ENCODE data around the gene PAPSS2.

PAPSS2 gene

GRCh38 chr10:87703771-87704170 is 44.1 kb downstream of the PAPSS2 start:
- H3K27ac ChIP-seq (ENCODE audit: insufficient read depth in 1 of 2, low read depth in 1 of 2, low read length in 2 of 2, poor library complexity in 1 of 2, severe bottlenecking in 2 of 2) = no peak overlapping the region
- ChIA-PET POLR2A (no interaction called here), CTCF (no interaction called here)
- no peak for DNase-seq
- H3K9me3 ChIP-seq (ENCODE audit: control extremely low read depth in 1 of 5, control insufficient read depth in 4 of 5, insufficient read depth in 2 of 5, low read depth in 1 of 5, low read length in 4 of 5) = no peaks in the 10 kb centered on the region
- WGBS (ENCODE audit: insufficient coverage) = no CpG with 5 or more reads among the region's 1 CpG
- H3K4me3 ChIP-seq (ENCODE audit: control insufficient read depth in 1 of 7, extremely low read depth in 1 of 7, insufficient read depth in 4 of 7, low read depth in 2 of 7, low read length in 6 of 7) = no peak overlapping the region
- H3K4me1 ChIP-seq (ENCODE audit: control extremely low read depth in 1 of 4, control insufficient read depth in 4 of 4, insufficient read depth in 4 of 4, low read length in 3 of 4) = no peaks in the 10 kb centered on the region
- H3K36me3 ChIP-seq (ENCODE audit: control insufficient read depth in 4 of 4, insufficient read depth in 4 of 4, low read length in 3 of 4) = no peaks in the 10 kb centered on the region
- H3K27me3 ChIP-seq (replicated peaks in 2 of 5; ENCODE audit: control insufficient read depth in 4 of 5, insufficient read depth in 5 of 5, low read length in 4 of 5) = no peaks in the 10 kb centered on the region

DNA sequence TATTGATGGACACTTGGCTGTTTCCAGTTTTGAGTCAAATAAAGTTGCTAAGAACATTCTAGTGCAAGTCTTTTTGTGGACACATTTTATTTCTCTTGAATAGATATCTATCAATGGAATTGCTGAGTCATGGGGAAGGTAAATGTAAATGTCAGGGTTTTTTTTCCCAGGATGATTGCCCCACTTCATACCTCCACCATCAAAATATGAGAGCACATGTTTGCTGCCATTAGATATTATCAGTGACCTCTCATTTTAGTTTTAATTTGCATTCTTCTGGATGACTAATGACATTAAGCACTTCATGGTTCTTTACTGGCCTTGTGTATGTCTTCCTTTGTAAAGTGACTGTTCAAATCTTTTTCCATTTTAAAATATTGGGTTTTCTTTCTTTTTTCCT is 45.7 kb downstream of the PAPSS2 start:
- CTCF ChIA-PET = no interaction called here
- POLR2A ChIA-PET = no interaction called here
- DNase-seq = no peak

DNA sequence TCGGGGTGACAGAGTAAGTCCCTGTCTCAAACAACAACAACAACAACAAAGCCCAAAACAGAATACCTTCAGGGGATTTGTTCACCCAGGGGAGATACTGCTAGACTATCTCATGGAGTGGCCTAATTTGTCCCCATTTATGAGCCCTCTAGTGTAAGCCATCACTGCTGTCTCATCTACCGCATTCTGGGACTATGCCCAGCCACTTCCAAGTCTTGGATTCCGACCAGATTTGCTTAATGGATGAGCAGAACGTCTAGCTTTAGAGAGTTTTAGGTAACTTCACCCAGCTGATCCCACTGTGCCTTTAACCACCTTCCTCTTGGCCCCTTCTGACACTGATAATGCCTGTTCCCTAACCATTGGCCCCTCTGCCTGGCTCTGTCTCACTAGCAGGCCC is 47.1 kb downstream of the PAPSS2 start:
- Histone ChIP-seq H3K27me3 (replicated peaks in 2 of 5; ENCODE audit: control insufficient read depth in 4 of 5, insufficient read depth in 5 of 5, low read length in 4 of 5) (no peaks in the 10 kb centered on the region), H3K4me3 (ENCODE audit: control insufficient read depth in 1 of 7, extremely low read depth in 1 of 7, insufficient read depth in 4 of 7, low read depth in 2 of 7, low read length in 6 of 7) (no peak overlapping the region), H3K36me3 (ENCODE audit: control insufficient read depth in 4 of 4, insufficient read depth in 4 of 4, low read length in 3 of 4) (no peaks in the 10 kb centered on the region), H3K27ac (ENCODE audit: insufficient read depth in 1 of 2, low read depth in 1 of 2, low read length in 2 of 2, poor library complexity in 1 of 2, severe bottlenecking in 2 of 2) (no peak overlapping the region), H3K9me3 (ENCODE audit: control extremely low read depth in 1 of 5, control insufficient read depth in 4 of 5, insufficient read depth in 2 of 5, low read depth in 1 of 5, low read length in 4 of 5) (no peaks in the 10 kb centered on the region), H3K4me1 (ENCODE audit: control extremely low read depth in 1 of 4, control insufficient read depth in 4 of 4, insufficient read depth in 4 of 4, low read length in 3 of 4) (no peaks in the 10 kb centered on the region)
- POLR2A ChIA-PET = interaction anchor here (0.6 kb wide), 1 partner anchor 354 kb away, joined by 3 read pairs; no protein-coding TSS in a partner anchor
- no peak for DNase-seq
- 94% methylated on average over 3 of the region's 4 CpGs for WGBS (ENCODE audit: insufficient coverage)
- CTCF ChIA-PET = no interaction called here

More for the DNA sequence above, 45.7 kb downstream of the PAPSS2 start:
- Histone ChIP-seq H3K36me3 (ENCODE audit: control insufficient read depth in 4 of 4, insufficient read depth in 4 of 4, low read length in 3 of 4) (no peaks in the 10 kb centered on the region), H3K9me3 (ENCODE audit: control extremely low read depth in 1 of 5, control insufficient read depth in 4 of 5, insufficient read depth in 2 of 5, low read depth in 1 of 5, low read length in 4 of 5) (no peaks in the 10 kb centered on the region), H3K4me3 (ENCODE audit: control insufficient read depth in 1 of 7, extremely low read depth in 1 of 7, insufficient read depth in 4 of 7, low read depth in 2 of 7, low read length in 6 of 7) (no peak overlapping the region), H3K4me1 (ENCODE audit: control extremely low read depth in 1 of 4, control insufficient read depth in 4 of 4, insufficient read depth in 4 of 4, low read length in 3 of 4) (no peaks in the 10 kb centered on the region), H3K27me3 (replicated peaks in 2 of 5; ENCODE audit: control insufficient read depth in 4 of 5, insufficient read depth in 5 of 5, low read length in 4 of 5) (no peaks in the 10 kb centered on the region), H3K27ac (ENCODE audit: insufficient read depth in 1 of 2, low read depth in 1 of 2, low read length in 2 of 2, poor library complexity in 1 of 2, severe bottlenecking in 2 of 2) (no peak overlapping the region)

DNA sequence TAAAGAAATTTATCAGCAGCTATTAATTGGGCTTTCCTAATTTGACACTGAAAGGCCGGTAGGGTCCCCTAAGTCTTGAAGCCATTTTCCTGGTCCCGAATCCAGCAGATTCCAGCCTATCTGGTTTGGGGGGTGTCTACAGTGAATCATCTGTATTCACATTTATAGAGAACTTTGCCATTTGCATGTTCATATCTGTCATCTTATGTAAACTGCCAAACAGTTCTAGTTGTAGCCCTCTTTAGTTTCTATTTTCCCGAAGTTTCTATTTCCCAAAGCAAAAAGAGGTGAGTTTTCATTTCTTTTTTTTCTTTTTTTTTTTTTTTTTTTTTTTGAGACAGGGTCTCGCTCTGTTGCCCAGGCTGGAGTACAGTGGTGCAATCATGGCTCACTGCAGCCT is 47.6 kb downstream of the PAPSS2 start:
- Histone ChIP-seq H3K27ac (ENCODE audit: insufficient read depth in 1 of 2, low read depth in 1 of 2, low read length in 2 of 2, poor library complexity in 1 of 2, severe bottlenecking in 2 of 2) (no peak overlapping the region), H3K36me3 (ENCODE audit: control insufficient read depth in 4 of 4, insufficient read depth in 4 of 4, low read length in 3 of 4) (no peaks in the 10 kb centered on the region), H3K9me3 (ENCODE audit: control extremely low read depth in 1 of 5, control insufficient read depth in 4 of 5, insufficient read depth in 2 of 5, low read depth in 1 of 5, low read length in 4 of 5) (no peaks in the 10 kb centered on the region), H3K4me1 (ENCODE audit: control extremely low read depth in 1 of 4, control insufficient read depth in 4 of 4, insufficient read depth in 4 of 4, low read length in 3 of 4) (no peaks in the 10 kb centered on the region), H3K4me3 (ENCODE audit: control insufficient read depth in 1 of 7, extremely low read depth in 1 of 7, insufficient read depth in 4 of 7, low read depth in 2 of 7, low read length in 6 of 7) (no peak overlapping the region), H3K27me3 (replicated peaks in 2 of 5; ENCODE audit: control insufficient read depth in 4 of 5, insufficient read depth in 5 of 5, low read length in 4 of 5) (no peaks in the 10 kb centered on the region)
- CTCF ChIA-PET = interaction anchor here (1.4 kb wide), 1 partner anchor 10 kb away, joined by 3 read pairs; no protein-coding TSS in a partner anchor
- DNase-seq = no peak
- POLR2A ChIA-PET = no interaction called here
- 100% methylated on average over 2 of the region's 4 CpGs for WGBS (ENCODE audit: insufficient coverage)

DNA sequence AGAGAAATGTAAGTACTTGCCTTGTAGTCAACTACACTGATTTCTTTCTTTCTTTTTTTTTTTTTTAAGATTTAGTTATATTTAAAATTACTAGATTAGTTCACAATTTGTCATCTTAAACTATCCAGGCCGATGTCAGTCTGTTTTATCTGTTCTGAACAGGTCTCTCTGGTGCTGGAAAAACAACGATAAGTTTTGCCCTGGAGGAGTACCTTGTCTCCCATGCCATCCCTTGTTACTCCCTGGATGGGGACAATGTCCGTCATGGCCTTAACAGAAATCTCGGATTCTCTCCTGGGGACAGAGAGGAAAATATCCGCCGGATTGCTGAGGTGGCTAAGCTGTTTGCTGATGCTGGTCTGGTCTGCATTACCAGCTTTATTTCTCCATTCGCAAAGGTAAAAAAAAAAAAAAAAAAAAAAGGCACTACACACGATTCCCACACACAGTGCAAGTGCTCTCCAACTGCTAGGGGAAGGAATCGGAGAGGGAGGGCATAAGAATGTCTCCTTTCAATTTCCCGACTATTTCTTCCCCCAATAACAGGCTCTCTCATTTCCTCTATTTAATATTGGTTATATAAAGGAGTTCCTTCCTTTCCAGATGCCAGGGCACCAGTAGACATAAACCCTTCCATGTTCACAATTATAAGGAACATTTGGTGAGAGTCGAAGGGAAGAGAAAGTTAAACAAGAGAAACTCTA is 53.4 kb downstream of the PAPSS2 start:
- H3K27ac ChIP-seq (ENCODE audit: insufficient read depth in 1 of 2, low read depth in 1 of 2, low read length in 2 of 2, poor library complexity in 1 of 2, severe bottlenecking in 2 of 2) = no peak overlapping the region
- H3K36me3 ChIP-seq (ENCODE audit: control insufficient read depth in 4 of 4, insufficient read depth in 4 of 4, low read length in 3 of 4) = no peaks in the 10 kb centered on the region
- WGBS (ENCODE audit: insufficient coverage) = 92% methylated on average over 4 of the region's 11 CpGs
- ChIA-PET POLR2A (no interaction called here), CTCF (interaction anchor here (0.6 to 1.9 kb wide), 2 partner anchors 21 to 902 kb away, joined by 3 to 6 read pairs; no protein-coding TSS in a partner anchor)
- DNase-seq = no peak
- no peaks in the 10 kb centered on the region for H3K9me3 ChIP-seq (ENCODE audit: control extremely low read depth in 1 of 5, control insufficient read depth in 4 of 5, insufficient read depth in 2 of 5, low read depth in 1 of 5, low read length in 4 of 5)
- H3K27me3 ChIP-seq (replicated peaks in 2 of 5; ENCODE audit: control insufficient read depth in 4 of 5, insufficient read depth in 5 of 5, low read length in 4 of 5) = no peaks in the 10 kb centered on the region
- H3K4me3 ChIP-seq (ENCODE audit: control insufficient read depth in 1 of 7, extremely low read depth in 1 of 7, insufficient read depth in 4 of 7, low read depth in 2 of 7, low read length in 6 of 7) = no peak overlapping the region
- peaks cover 4 to 10% (median 7%) of the 10 kb centered on the region in 4 experiments for H3K4me1 ChIP-seq (ENCODE audit: control extremely low read depth in 1 of 4, control insufficient read depth in 4 of 4, insufficient read depth in 4 of 4, low read length in 3 of 4)

- ChIA-PET POLR2A (no interaction called here), CTCF (interaction anchor here (0.7 to 1.9 kb wide), 2 partner anchors 21 to 53 kb away, joined by 3 to 6 read pairs; no protein-coding TSS in a partner anchor)
- H3K27ac ChIP-seq (ENCODE audit: insufficient read depth in 1 of 2, low read depth in 1 of 2, low read length in 2 of 2, poor library complexity in 1 of 2, severe bottlenecking in 2 of 2) = no peak overlapping the region
- no peak overlapping the region for H3K4me3 ChIP-seq (ENCODE audit: control insufficient read depth in 1 of 7, extremely low read depth in 1 of 7, insufficient read depth in 4 of 7, low read depth in 2 of 7, low read length in 6 of 7)
- H3K27me3 ChIP-seq (replicated peaks in 2 of 5; ENCODE audit: control insufficient read depth in 4 of 5, insufficient read depth in 5 of 5, low read length in 4 of 5) = no peaks in the 10 kb centered on the region
- H3K36me3 ChIP-seq (ENCODE audit: control insufficient read depth in 4 of 4, insufficient read depth in 4 of 4, low read length in 3 of 4) = no peaks in the 10 kb centered on the region
- 92% methylated on average over 2 of the region's 3 CpGs for WGBS (ENCODE audit: insufficient coverage)
- no peaks in the 10 kb centered on the region for H3K9me3 ChIP-seq (ENCODE audit: control extremely low read depth in 1 of 5, control insufficient read depth in 4 of 5, insufficient read depth in 2 of 5, low read depth in 1 of 5, low read length in 4 of 5)
- no peak for DNase-seq
- H3K4me1 ChIP-seq (ENCODE audit: control extremely low read depth in 1 of 4, control insufficient read depth in 4 of 4, insufficient read depth in 4 of 4, low read length in 3 of 4) = peaks cover 4 to 10% (median 7%) of the 10 kb centered on the region in 4 experiments
Observed at GRCh38 chr10:87713707-87714106, 54.0 kb downstream of the PAPSS2 start.

- ChIA-PET CTCF (interaction anchor here (1.0 kb wide), 2 partner anchors 17 to 58 kb away, joined by 4 read pairs; no protein-coding TSS in a partner anchor), POLR2A (no interaction called here)
- H3K9me3 ChIP-seq (ENCODE audit: control extremely low read depth in 1 of 5, control insufficient read depth in 4 of 5, insufficient read depth in 2 of 5, low read depth in 1 of 5, low read length in 4 of 5) = no peaks in the 10 kb centered on the region
- H3K4me1 ChIP-seq (ENCODE audit: control extremely low read depth in 1 of 4, control insufficient read depth in 4 of 4, insufficient read depth in 4 of 4, low read length in 3 of 4) = peaks cover 4 to 10% (median 7%) of the 10 kb centered on the region in 4 experiments
- H3K27me3 ChIP-seq (replicated peaks in 2 of 5; ENCODE audit: control insufficient read depth in 4 of 5, insufficient read depth in 5 of 5, low read length in 4 of 5) = no peaks in the 10 kb centered on the region
- H3K4me3 ChIP-seq (ENCODE audit: control insufficient read depth in 1 of 7, extremely low read depth in 1 of 7, insufficient read depth in 4 of 7, low read depth in 2 of 7, low read length in 6 of 7) = no peak overlapping the region
- DNase-seq = no peak
- no peak overlapping the region for H3K27ac ChIP-seq (ENCODE audit: insufficient read depth in 1 of 2, low read depth in 1 of 2, low read length in 2 of 2, poor library complexity in 1 of 2, severe bottlenecking in 2 of 2)
- no peaks in the 10 kb centered on the region for H3K36me3 ChIP-seq (ENCODE audit: control insufficient read depth in 4 of 4, insufficient read depth in 4 of 4, low read length in 3 of 4)
- WGBS (ENCODE audit: insufficient coverage) = 100% methylated on average over 3 of the region's 3 CpGs
Observed at GRCh38 chr10:87715552-87716347, 56.1 kb downstream of the PAPSS2 start.

Data from common myeloid progenitor, CD34-positive (primary cell).